Measurements from ENCODE around the gene DPEP3. TPM values are rescaled to one million over a fixed set of nuclear protein-coding genes. Genes with fewer than 3 reads are reported as not detected.
A peak's percentile ranks its signal among the peaks of the same experiment; 100 is the strongest.

Gene DPEP3
- total and polyA plus RNA-seq, 10 of the 15 experiments (the other 5 are each of a cell fraction or from before 2014, with no cell fraction given), result not detected

- peak; percentile 43; the same call in 1 of the 2 replicates for TF ChIP-seq GATAD2B (conservative IDR thresholded peaks at IDR 0.05; ENCODE audit: low read depth)
- TF ChIP-seq SIN3A (IDR thresholded peaks at IDR 0.05; ENCODE audit: low read depth, low read length), result peak; percentile 66
- TF ChIP-seq TAF1 (IDR thresholded peaks at IDR 0.05; ENCODE audit: borderline replicate concordance, low read depth, low read length), result peak; percentile 87; the same call in 1 of the 2 replicates
- 0 out of 2 replicates have a peak, but pooled peaks have one; percentile 36 for TF ChIP-seq TBL1XR1 (IDR thresholded peaks at IDR 0.05; ENCODE audit: low read depth, low read length)
- TF ChIP-seq KAT2A (conservative IDR thresholded peaks at IDR 0.05; ENCODE audit: control insufficient read depth, low read depth, low read length), result no peak
- TF ChIP-seq STAT1 (conservative IDR thresholded peaks at IDR 0.05), result peak; percentile 88; the same call in 1 of the 2 replicates
- peak; percentile 34 for TF ChIP-seq RELA (IDR thresholded peaks at IDR 0.05; ENCODE audit: borderline replicate concordance, partially characterized antibody)
- peak; percentile 98 for TF ChIP-seq HDGF (IDR thresholded peaks at IDR 0.05)
- TF ChIP-seq YBX1 (IDR thresholded peaks at IDR 0.05), result no peak
- peak; percentile 91 for TF ChIP-seq RAD51 (IDR thresholded peaks at IDR 0.05)
- TF ChIP-seq KLF5 (IDR thresholded peaks at IDR 0.05; ENCODE audit: partially characterized antibody), result no peak
- TF ChIP-seq PAX5 (IDR thresholded peaks at IDR 0.05; ENCODE audit: borderline replicate concordance, low read depth, low read length), result peak; percentile 7; the same call in 1 of the 2 replicates
- TF ChIP-seq MXI1 (IDR thresholded peaks at IDR 0.05; ENCODE audit: low read depth, low read length), result peak; percentile 94
- TF ChIP-seq WRNIP1 (IDR thresholded peaks at IDR 0.05; ENCODE audit: borderline replicate concordance, low read depth, low read length), result no peak
- peak; percentile 77 for TF ChIP-seq USF2 (IDR thresholded peaks at IDR 0.05; ENCODE audit: borderline replicate concordance, low read depth, low read length)
- peak; percentile 85 for TF ChIP-seq POLR2AphosphoS5 (IDR thresholded peaks at IDR 0.05; ENCODE audit: low read length)
- TF ChIP-seq RCOR1 (conservative IDR thresholded peaks at IDR 0.05; ENCODE audit: low read depth, low read length), result no peak
- no peak for TF ChIP-seq SPI1 (IDR thresholded peaks at IDR 0.05; ENCODE audit: borderline replicate concordance, insufficient read depth, low read depth, low read length)
- no peak for TF ChIP-seq TCF12 (IDR thresholded peaks at IDR 0.05; ENCODE audit: low read depth, low read length)
- TF ChIP-seq ZNF207 (IDR thresholded peaks at IDR 0.05; ENCODE audit: borderline replicate concordance), result peak; percentile 36; the same call in 1 of the 2 replicates
- TF ChIP-seq HDAC2 (IDR thresholded peaks at IDR 0.05), result no peak
- TF ChIP-seq FOXK2 (IDR thresholded peaks at IDR 0.05), result no peak
- TF ChIP-seq POLR2AphosphoS2 (IDR thresholded peaks at IDR 0.05; ENCODE audit: low read depth, low read length), result peak; percentile 94
- TF ChIP-seq RFX5 (IDR thresholded peaks at IDR 0.05; ENCODE audit: low read depth, low read length), result no peak
- TF ChIP-seq RELB (IDR thresholded peaks at IDR 0.05; ENCODE audit: low read depth), result no peak; the same call in 1 of the 2 replicates
- TF ChIP-seq NFYA (IDR thresholded peaks at IDR 0.05; ENCODE audit: borderline replicate concordance, low read depth, low read length), result no peak
- no peak for TF ChIP-seq ZNF217 (IDR thresholded peaks at IDR 0.05)
Measured at GRCh38 chr16:67935402-67936123, 44.7 kb downstream of the DPEP3 start (continued).

Measured in GM12878 (cell line).